Neuron (in vitro differentiated cells): ENCODE results near the gene MTR.

ENCODE experiments used
- H2AFZ ChIP-seq: one replicate; pipeline ENCODE4 v1.6.1; 2013; ENCODE audit warnings: low read depth, mild to moderate bottlenecking, inconsistent platforms, low read length, moderate library complexity
- H3K27me3 ChIP-seq: one replicate; pipeline ENCODE4 v1.6.1; 2013; ENCODE audit warnings: low read length; ENCODE audit not compliant: insufficient read depth
- H3K36me3 ChIP-seq: one replicate; pipeline ENCODE4 v1.6.1; 2013; ENCODE audit warnings: low read length; ENCODE audit not compliant: insufficient read depth
- H3K4me1 ChIP-seq: one replicate; pipeline ENCODE4 v1.6.1; 2013; ENCODE audit warnings: low read length; ENCODE audit not compliant: insufficient read depth
- H3K4me3 ChIP-seq: 2 replicates; pipeline ENCODE4 v1.5.1; 2013; ENCODE audit warnings: mild to moderate bottlenecking, low read length, moderate library complexity
- H3K9me3 ChIP-seq: one replicate; pipeline ENCODE4 v1.6.1; 2013; ENCODE audit warnings: low read length

The MTR gene

DNA sequence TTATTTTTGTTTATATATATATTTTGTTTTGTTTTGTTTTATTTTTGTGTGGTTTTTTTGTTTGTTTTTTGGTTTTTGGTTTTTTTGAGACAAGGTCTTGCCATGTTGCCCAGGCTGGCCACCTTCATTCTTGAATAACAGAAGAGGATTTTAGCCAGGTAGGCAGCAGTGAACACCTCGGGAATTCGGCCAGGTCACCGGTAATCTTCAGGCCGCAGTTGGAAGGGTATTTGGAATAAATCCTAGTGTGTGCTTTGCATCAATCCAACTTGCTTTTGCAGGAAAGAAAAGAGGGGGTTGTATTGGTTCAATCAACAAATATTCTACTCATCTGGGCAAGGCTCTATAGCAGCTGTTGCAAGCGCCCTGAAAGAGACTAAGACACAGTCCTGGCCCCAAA is 155.3 kb downstream of the MTR start:
- Histone ChIP-seq H2AFZ (no peak overlapping the region), H3K27me3 (no peaks in the 10 kb centered on the region), H3K9me3 (no peaks in the 10 kb centered on the region), H3K36me3 (no peaks in the 10 kb centered on the region), H3K4me1 (no peaks in the 10 kb centered on the region), H3K4me3 (no peak overlapping the region)

DNA sequence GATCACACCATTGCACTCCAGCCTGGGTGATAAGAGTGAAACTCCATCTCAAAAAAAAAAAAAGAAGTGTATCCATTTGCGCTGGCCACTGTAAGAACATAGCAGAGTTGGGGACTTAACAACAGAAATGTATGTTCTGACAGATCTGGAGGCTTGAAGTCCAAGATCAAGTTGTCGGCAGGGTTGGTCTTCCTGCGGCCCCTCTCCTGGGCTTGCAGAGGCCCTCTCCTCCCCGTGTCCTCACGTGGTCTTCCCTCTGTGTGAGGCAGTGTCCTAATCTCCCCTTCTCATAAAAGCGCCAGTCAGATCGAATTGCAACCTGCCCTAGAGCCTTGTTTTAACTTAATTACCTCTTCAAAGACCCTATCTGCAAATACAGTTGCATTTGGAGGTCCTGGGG is 156.6 kb downstream of the MTR start:
- Histone ChIP-seq H3K27me3 (no peaks in the 10 kb centered on the region), H3K9me3 (no peaks in the 10 kb centered on the region), H3K36me3 (no peaks in the 10 kb centered on the region), H3K4me3 (no peak overlapping the region), H2AFZ (no peak overlapping the region), H3K4me1 (no peaks in the 10 kb centered on the region)

GRCh38 chr1:236952246-236953003 is 157.3 kb downstream of the MTR start:
- no peaks in the 10 kb centered on the region for H3K27me3 ChIP-seq
- H3K9me3 ChIP-seq = no peaks in the 10 kb centered on the region
- H3K36me3 ChIP-seq = no peaks in the 10 kb centered on the region
- no peak overlapping the region for H3K4me3 ChIP-seq
- no peaks in the 10 kb centered on the region for H3K4me1 ChIP-seq
- H2AFZ ChIP-seq = no peak overlapping the region

- Histone ChIP-seq H3K27me3 (no peaks in the 10 kb centered on the region), H2AFZ (no peak overlapping the region), H3K36me3 (no peaks in the 10 kb centered on the region), H3K4me3 (no peak overlapping the region), H3K4me1 (no peaks in the 10 kb centered on the region), H3K9me3 (no peaks in the 10 kb centered on the region)
Observed at GRCh38 chr1:236953151-236953700, 158.1 kb downstream of the MTR start.
